Frontal cortex (tissue), 4 donors: ENCODE data around the gene HOXA4. TPM values are rescaled to one million over a fixed set of nuclear protein-coding genes. Genes with fewer than 3 reads are reported as not detected.

Experiments used
- DNase-seq, 2 donors: peaks; one replicate each; pipeline ENCODE4 v3.0.0; 2012; ENCODE audit warnings: low spot score in 2 of 2
- FAIRE-seq: peaks from 2 replicates; lab custom pipeline; 2012; peaks lifted over from hg19 to GRCh38; lab: Jason Lieb, UNC
- total RNA-seq: library from RNA; depleted of rRNA; stranded (reverse); fragments of >200 nt; gene quantifications from one replicate; pipeline ENCODE4 v1.2.3, GENCODE V29; 2014
- donor health status: control.
- donor health status: control.
- donor health status: control.

The HOXA4 gene
- total RNA-seq, 1 donor from 2014 or later: not detected

DNA sequence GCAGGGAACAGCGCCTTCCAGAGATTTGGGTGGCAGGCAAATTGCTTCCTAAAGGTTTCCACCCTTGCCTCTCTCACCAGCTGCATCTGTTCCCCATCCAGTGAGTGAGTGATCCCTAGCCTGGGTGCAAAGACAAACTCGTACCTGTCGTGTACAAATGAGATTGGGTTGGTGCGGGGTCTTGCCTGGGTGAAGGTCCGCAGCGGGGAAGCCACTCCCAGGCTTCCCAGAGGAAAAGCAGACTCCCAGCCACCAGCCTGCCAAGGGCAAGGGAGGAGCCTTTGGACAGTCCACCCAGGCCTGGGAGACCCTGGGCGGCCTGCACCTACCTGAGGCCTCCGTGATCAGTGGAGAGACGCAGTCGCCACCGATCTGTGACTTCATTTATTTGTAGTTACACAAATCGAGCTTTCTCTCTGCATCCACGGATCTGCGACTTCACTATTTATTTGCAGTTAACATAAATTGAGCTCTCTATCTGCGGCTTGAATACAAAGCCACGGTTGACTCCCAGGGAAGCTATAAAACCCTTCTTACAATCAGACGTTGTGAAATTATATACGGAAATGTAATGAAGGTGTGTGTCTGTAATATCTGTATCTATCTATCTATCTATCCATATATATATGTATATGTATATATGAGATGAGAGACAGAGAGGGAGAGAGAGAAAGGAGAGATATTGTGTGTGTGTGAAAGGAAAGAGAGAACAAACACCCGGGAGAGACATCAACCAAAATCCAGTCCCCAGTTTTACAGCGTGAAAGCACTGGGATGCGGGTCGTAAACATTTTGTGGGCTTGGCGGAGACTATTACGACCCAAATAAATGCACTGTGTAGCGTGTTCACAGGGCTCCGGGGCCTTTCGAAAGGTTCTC, 28.9 kb upstream of the HOXA4 start:
- FAIRE-seq (no peak), DNase-seq (no peak)

DNA sequence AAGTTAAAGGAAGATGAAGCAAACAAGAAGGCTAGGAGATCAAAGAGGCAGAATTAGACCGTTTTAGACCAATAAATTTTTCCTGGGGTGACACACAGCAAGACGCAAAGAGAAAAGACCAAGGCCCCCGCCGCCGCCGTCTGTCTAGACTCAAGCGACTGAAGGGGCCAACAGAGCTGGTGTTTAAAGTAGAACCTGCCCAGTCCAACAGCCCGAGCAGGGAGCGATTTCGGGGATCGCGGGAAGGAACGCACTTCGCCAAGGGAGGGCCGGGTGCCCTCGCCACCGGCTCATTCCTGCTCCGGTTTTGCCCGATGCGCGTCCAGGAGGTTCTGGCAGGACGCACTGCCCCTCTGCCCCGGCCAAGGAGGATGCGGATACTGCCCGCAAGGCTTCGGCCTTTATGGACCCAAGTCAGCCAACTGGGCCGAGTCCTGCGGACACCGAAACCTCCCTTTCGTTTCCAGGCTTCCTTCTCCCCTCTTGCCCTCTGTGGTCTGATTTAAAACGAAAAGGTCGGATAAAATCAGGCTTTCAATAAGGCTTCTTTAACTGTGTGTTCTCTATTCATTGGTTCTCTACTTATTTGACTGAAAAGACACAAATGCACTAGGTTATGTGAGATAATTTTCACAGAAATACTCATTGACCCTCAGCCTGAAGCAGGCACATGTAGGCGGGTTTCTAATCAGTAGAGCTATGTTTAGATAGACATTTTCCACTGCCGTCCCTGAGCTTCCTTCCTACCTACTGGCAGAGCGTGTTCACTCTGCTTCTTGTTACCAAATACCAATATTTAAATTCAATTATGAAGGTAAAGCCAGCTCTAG, 28.1 kb upstream of the HOXA4 start:
- FAIRE-seq: no peak
- DNase-seq: no peak

DNA sequence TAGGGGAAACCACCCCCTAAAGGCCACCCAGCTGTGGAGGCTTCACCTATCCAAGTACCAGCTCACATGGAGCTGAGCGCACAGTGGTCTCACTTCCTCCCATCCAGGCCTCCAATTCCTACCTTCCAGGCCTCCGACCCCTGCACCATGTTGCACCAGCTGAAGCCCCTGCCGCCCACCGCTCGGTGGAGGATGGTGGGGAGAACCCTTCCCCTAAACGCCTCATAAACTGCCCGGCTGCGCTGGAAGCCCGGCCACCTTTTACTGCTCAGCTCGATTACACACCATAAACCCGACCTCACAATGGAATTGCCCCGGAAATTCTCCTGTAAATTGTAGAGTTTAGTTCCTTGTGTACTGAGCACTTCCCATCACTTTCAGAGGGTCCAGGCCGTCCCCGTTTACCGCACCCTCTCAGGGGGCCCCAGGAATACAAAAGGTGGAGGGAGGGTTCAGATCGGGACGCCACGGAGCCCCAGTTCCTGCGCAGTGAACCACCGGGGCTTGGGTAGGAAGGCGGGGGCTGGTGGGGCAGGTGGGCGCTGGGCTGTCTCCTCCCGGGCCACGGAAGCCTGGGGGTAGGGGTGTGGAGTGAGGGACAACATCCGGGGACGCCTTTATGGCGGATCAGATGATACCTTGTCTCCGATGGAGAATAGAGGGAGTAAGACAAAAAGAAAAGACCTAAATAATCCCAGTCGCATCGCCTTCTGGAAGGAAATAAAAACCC, 27.3 kb upstream of the HOXA4 start:
- no peak for FAIRE-seq

DNA sequence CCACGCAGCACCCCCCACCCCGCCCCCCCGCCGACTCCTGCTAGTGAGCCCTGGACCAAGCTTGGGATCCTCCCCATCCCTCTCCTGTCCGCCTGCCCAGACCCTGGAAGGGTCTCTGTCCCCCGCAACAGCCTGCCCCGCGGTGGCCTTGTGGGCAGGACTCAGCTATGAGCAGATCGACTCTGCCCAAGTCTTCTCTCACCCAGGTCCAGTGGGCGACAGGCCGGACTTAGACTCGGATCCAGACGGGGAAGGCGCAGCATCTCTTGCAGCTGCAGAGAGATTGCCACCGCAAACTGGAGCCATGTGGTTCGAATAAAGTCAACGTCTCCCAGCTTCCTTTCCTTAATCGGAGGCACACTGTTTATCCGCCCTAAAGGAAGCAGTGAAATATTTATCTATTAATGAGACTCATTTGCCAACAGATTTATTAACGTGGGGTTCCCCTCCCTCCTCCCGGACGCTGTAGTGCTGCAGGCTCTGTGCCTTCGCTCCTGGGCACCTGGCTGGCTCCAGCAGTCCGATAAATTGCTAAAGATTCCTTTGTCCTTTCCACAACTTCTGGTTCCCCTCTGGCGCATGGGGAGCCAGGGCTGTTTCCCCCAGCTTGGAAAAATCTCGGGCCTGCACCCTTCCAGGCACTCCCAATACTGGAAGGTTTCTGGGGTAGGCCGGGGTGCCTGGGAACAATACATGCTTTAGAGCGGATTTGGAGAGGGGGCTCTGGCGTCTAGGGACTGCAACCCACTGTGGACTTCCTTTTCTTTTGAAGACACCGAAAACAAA, 26.6 kb upstream of the HOXA4 start:
- DNase-seq: no peak
- FAIRE-seq: no peak

More for the DNA sequence above, 27.3 kb upstream of the HOXA4 start:
- DNase-seq: no peak

DNA sequence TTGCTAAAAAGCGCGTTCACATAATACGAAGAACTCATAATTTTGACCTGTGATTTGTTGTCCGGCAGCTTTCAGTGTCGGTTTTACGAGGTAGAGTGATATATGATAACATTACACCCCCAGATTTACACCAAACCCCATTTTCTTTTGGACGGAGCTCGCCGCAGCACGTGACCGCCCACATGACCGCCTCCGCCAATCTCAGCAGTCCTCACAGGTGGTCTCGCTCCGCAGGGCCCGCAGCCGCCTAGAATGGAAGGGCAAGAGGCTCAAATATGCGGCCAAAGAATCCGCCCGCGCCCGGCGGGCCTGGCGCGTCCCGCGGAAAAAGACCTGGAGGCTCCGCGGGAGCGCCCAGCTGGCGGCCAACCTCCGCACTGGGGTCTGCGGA, 25.9 kb upstream of the HOXA4 start, which contains the start of gene HOXA7:
HOXA7 (minus strand) TSS at position 168 of the 391 bp plus-strand sequence; CDS start at position 38, 130 bp downstream.
- FAIRE-seq: no peak
- DNase-seq: no peak

DNA sequence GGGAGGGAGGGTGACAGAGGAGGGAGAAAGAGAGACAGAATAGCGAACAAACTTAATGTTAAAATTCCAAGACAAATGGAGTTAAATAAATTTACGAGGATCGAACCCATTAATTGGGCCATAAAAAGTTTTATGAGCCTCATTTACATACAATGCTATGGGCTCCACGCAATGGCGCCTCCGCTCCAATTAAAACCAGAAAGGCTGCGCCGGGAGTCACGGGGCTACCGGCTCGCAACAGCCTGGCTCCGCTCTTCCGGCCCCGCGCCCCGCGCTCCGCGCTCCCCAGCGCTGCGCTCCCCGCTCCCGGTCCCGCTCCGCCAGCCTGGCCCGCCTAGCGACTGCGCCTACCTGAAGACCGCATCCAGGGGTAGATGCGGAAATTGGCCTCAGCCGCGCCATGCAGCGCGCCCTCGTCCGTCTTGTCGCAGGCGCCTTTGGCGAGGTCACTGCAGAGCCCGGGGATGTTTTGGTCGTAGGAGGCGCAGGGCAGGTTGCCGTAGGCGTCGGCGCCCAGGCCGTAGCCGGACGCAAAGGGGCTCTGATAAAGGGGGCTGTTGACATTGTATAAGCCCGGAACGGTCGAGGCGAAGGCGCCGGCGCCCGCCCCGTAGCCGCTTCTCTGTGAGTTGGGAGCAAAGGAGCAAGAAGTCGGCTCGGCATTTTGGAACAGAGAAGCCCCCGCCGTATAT, 25.4 kb upstream of the HOXA4 start:
- FAIRE-seq (no peak), DNase-seq (no peak)

DNA sequence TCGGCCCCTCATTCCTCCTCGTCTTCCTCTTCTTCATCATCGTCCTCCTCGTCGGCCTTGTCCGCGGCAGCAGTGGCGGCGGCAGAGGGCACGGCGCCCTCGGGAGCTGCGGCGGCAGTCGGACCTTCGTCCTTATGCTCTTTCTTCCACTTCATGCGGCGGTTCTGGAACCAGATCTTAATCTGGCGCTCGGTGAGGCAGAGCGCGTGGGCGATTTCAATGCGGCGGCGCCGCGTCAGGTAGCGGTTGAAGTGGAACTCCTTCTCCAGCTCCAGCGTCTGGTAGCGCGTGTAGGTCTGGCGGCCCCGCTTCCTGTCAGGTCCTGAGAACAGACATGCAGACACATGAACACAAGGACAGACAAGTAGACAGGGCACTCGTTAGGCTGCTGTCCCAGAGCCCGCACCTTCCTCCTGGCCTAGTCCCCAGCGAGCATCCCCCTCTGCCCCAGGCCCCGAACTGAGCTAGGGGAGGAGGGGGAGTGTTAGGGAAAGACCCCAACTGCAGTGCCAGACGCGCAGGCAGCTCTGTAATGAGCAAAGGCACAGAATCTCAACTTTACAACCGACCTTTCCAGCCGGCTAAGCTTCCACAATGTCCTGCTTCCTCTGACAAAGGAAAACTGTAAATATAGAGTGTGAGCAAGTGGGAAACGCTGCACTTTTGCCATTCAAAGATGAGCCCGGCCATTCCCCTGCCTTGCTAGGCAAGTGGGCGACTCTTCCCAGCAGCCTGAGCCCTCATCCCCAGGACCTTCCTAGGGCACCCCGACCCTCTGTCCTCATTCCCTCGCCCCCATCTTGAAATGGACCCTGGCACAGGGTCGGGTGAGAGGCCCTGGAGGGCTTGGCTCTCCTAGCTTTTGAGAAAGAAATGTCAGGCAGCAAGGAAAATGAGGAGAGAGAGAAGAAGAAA, 24.6 kb upstream of the HOXA4 start:
- DNase-seq (no peak), FAIRE-seq (no peak)

DNA sequence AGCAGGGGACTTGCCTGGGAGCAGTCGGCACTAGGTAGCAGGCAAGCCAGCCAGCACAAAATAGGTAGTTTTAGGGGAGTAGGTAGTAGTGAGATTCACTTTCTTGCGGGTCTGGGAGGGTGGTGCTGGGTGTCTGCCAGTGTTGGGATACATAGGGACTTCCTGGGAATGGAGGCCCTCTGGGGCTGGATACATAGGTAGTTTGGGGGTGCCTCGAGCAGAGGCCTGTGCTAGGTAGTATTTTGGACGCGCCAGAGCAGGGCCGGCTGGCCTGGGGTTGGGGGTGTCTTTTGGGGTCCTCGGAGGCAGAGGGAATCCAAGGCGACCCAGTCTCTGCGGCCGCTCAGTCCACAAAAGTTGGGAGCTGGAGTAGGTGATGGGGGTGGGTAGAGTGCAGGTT, 23.8 kb upstream of the HOXA4 start:
- no peak for FAIRE-seq

DNA sequence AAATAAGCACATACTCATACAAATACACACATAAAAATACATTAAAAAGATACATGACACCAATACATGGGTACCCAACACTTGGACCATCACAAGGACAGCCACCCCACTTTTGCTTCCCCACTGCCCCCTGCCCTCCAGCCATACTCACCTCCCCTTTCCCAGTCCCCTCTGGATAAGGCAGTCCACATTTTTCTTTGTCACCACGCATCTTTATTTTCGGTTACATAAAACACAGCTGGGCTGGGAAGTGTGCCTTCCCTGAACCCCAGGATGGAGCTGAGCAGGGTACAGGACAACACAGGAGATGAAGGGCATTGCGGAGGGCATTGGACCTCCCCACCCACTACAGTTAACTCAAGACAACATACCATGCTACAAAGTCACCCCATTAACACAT, 23.0 kb upstream of the HOXA4 start:
- DNase-seq (no peak), FAIRE-seq (no peak)

More for the DNA sequence above, 23.8 kb upstream of the HOXA4 start:
- no peak for DNase-seq

DNA sequence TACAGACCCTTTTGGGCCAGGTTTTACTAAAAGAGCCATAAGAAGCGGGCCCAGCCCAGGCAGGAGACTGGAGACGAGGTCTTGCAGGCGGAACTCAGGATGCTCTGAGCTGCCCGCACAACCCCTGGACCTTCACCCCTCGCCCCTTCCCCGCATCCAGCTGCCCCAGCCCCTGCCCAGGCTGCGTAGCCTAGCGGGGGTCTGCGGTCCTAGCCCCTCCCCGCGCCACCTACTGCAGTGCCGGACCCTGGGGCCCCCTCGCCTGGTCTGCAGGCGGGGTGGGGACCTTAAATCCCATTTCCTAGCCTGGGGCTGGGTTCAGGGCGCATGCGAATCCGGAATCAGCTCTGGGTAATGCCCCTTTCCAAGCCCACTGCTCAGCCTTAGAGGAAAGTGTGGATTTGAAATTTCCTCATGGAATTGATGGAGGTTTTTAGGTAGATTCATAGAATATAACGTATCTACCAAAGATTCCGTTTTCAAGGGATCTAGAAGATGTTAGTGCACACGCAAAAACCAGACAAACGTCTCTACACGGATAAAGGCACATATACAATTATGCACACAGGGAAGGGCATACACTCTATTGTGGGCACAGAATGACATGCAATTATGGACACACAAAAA, 22.4 kb upstream of the HOXA4 start:
- FAIRE-seq (no peak), DNase-seq (no peak)

DNA sequence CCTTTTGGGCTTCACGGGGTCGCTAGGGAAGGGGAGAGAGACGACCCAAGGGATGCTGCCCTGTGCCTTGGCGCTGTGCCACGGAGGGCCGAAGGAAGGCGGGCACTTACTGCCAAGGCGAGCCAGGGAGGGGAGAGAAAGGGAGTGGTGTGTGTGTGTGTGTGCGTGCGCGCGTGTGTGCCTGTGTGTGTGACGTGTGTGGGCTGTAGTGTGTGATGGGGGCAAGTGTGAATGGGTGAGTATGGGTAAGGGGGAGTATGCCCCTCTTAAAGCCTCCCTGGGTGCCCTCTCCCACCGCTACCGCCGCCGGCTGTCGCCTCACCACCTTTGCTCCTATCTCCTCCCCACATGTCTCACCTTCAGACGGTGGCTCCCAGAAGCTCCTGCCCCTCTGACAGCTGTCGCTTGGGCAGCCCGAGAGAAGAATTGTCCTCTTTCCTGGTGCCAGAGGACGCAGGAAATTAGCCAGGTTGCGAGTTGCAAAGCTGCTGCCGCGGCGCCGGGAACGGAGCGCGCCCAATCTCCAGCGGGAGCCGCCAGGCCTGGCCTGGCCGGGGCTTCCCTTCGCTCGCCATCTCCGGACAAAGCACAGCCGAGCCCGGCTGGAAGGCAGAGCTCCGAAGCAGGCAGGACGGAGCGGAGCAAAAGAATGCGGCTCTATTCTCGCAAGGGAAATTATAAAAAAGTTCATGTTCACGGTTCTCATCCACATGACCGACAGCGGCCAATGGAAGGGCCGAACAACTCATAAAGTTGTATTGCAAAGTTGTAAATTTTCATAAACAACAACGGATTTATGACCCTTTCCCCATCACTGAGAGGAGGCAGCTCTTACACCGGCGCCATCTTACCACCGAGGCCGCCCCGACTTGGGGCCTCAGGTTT, 21.6 kb upstream of the HOXA4 start, which contains the start of gene HOXA3:
HOXA3 (minus strand) TSS at position 653 of the 885 bp plus-strand sequence. CDS start 41,943 bp downstream, outside the sequence.
- FAIRE-seq: no peak
- no peak for DNase-seq

DNA sequence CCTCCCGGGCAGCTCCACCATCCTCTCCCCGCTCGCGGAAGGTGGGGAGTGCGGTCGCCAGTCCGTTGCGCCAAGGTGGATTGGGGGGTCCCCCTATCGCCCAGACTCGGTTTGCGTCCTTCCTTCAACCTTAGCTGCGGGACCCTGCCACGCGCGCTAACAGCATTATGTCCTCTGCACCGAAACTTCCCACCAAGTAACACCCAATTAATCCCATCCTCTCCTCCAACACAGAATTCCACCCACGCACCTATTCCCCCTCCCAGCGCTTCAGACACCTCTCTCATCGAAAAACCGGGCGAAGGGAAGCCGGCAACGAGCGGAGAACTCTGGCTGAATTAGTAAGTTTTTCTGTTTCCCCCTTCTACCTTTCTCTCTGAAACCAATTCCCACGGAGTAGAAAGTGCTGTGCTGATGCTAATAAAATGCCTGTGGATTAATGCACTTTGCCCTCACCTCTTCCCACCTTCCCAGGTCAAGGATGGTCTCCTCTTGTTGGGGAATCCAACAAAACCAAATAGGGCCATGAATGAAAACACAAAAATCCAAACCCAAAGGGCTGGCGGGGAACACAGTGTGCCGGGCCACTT, 20.9 kb upstream of the HOXA4 start:
- FAIRE-seq (no peak), DNase-seq (no peak)

DNA sequence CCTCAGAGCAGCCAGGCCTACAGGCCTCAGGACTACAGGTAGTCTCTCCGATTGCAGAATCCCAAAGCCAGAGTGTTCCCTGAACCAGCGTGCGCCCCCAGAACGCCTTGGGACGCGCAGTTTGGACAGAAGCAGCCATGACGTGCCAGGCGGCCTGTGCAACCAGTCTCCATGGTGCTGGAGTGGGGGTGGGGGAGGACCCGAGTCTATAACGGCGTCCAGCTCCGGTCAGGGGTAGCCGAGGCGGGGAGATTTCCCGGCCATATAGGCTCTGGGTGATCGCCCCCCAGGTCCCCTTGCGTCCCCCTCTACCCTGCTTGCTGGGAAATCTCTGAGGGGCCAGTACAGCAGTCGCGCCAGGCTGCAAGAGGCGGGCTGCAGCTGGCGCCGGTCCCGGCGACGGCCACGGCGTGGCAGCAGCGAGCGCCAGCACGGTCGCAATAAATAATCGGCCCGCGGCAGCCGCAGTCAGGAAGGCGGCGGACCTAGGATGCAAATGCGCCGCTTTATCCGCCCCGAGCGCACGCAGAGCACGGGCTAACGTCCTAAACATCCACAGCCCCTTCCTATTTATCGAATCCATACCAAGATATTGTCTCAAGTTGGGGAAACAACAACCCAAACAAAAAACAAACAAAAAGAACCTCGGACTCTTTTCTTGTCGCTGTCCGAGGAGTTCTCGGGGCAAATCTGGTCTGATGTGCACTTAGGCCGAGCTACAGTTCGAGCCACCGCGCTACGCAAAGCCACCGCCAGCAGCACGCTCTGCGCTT, 20.2 kb upstream of the HOXA4 start:
- no peak for FAIRE-seq
- peak; percentile 84 for DNase-seq

DNA sequence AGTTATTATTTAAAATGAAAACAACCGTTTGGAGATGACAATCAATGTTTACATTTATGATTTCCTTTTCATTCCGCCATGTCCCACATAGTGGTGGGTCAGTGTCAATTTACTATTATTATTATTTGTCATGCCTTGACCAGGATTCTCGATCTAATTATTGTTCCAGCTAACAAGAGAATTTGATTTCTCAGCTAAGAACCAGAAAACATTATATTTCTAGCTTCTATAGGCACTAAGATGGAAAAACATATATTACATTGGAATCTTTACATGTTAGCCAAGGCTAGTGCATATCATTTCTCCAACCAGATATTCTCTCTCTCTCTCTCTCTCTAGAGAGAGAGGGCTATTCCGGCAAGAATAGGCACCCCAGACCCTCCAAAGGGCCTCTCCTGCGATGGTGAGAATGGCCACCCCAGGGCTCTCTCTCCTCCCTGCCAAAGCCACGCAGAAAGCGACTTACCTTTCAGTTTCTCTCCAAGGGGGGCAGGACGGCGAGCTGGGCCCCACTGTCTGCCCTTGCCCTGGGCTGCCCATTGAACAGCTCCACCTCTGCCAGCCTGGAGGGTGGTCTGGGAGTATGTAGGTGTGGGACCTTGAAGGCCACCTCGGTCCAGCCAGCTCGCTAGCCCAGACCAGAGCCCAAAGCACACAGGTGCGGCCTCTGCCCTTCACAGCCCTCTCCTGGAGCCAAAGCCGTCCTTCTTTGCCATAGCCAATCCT, 19.4 kb upstream of the HOXA4 start:
- DNase-seq (no peak), FAIRE-seq (no peak)
